Measurements from ENCODE around the gene SEMA4D. TPM values are rescaled to one million over a fixed set of nuclear protein-coding genes. Genes with fewer than 3 reads are reported as not detected.

The SEMA4D gene
- total and polyA plus RNA-seq, 2 of the 13 experiments (the other 11 are each of a cell fraction or from before 2014, with no cell fraction given): 0.13 to 0.16 TPM

GRCh38 chr9:89476546-89476945 lies 21.4 kb downstream of the SEMA4D start:
- Histone ChIP-seq H3K27me3 (ENCODE audit: control insufficient read depth in 1 of 2, insufficient read depth in 2 of 2, low read length in 2 of 2) (peaks cover 0 to 8% of the 10 kb centered on the region in 2 experiments; a peak in 2 of 5 replicates), H3K27ac (ENCODE audit: extremely low read length, insufficient read depth, low read length) (no peak overlapping the region), H3K9me3 (ENCODE audit: low read length) (no peaks in the 10 kb centered on the region), H4K20me1 (ENCODE audit: insufficient read depth, low read length) (no peaks in the 10 kb centered on the region), H3K4me3 (replicated peaks in 1 of 3; ENCODE audit: insufficient read depth in 1 of 3, low read depth in 2 of 3, low read length in 3 of 3) (no peak overlapping the region), H2AFZ (ENCODE audit: low read length) (no peak overlapping the region), H3K36me3 (replicated peaks in 1 of 2; ENCODE audit: control insufficient read depth in 1 of 2, insufficient read depth in 2 of 2, low read length in 2 of 2) (no peaks in the 10 kb centered on the region), H3K4me2 (ENCODE audit: low read depth, low read length) (no peak overlapping the region), H3K4me1 (ENCODE audit: insufficient read depth, low read length) (no peaks in the 10 kb centered on the region), H3K9ac (ENCODE audit: insufficient read depth, low read depth, low read length) (no peak overlapping the region), H3K79me2 (ENCODE audit: insufficient read depth, low read length) (no peaks in the 10 kb centered on the region)
- FAIRE-seq (no peak), DNase-seq (ENCODE audit: low spot score) (no peak), ATAC-seq (no peak)
- in situ Hi-C loops (cut with HindIII; ENCODE audit: extremely low pct_ligation_motif_present, low pct_unique_long_range_greater_than_20kb) (no loop called here), intact Hi-C loops (cut with micrococcal nuclease; ENCODE audit: unreplicated experiment) (no loop called here)
- WGBS (ENCODE audit: low lambda C conversion rate): 36% methylated on average over 5 of the region's 7 CpGs
- POLR2A ChIA-PET: no interaction called here
- CTCF ChIA-PET (ENCODE audit: low intra/inter-chr PET ratio, low total read pairs): no interaction called here
- TF ChIP-seq ZSCAN20 (CRISPR knock-in tag; IDR thresholded peaks at IDR 0.05; ENCODE audit: borderline replicate concordance) (no peak), SRY (CRISPR knock-in tag; IDR thresholded peaks at IDR 0.05) (no peak), NR1H2 (CRISPR knock-in tag; IDR thresholded peaks at IDR 0.05; ENCODE audit: borderline replicate concordance, low read depth) (no peak), ZNF232 (CRISPR knock-in tag; IDR thresholded peaks at IDR 0.05; ENCODE audit: borderline replicate concordance) (no peak), RFX5 (IDR thresholded peaks at IDR 0.05; ENCODE audit: low read depth, low read length) (no peak), ZNF781 (CRISPR knock-in tag; IDR thresholded peaks at IDR 0.05; ENCODE audit: borderline replicate concordance, not compliant biosample characterization) (no peak), SNAPC2 (CRISPR knock-in tag; IDR thresholded peaks at IDR 0.05) (no peak), NFE2 (CRISPR knock-in tag; IDR thresholded peaks at IDR 0.05) (no peak), CCDC6 (CRISPR knock-in tag; IDR thresholded peaks at IDR 0.05) (no peak), LRRFIP1 (CRISPR knock-in tag; conservative IDR thresholded peaks at IDR 0.05) (no peak)
- no TSS peak for BruUV-seq (replicated peaks)
